ENCODE data around the gene ZMYM5.

DNA sequence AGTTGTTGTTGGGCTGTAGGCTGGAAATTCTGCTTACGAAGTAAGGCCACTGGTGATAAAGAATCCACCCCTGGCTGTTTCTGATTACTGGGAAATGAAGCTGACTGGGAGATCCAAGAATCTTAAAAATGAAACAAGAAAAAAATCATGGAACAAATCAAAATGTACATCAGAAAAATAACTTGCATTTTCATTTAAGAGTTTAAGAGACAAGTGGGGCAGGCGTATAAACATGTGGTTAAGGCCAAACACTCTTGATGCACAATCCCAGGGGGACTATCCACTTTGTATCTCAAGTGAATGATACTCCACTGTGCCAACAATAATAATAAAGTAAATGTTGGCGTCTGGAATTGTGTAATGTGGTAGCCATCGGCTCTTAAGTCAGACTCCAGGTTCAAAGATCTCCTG lies 24.6 kb downstream of the ZMYM5 start:
- no peak for TF ChIP-seq FOXM1 (IDR thresholded peaks at IDR 0.05; ENCODE audit: borderline replicate concordance)
- TF ChIP-seq SP1 (IDR thresholded peaks at IDR 0.05) = no peak
- TF ChIP-seq CTBP1 (IDR thresholded peaks at IDR 0.05; ENCODE audit: borderline replicate concordance) = no peak
- TF ChIP-seq HDGF (IDR thresholded peaks at IDR 0.05; ENCODE audit: borderline replicate concordance) = no peak
- TF ChIP-seq LEF1 (IDR thresholded peaks at IDR 0.05; ENCODE audit: borderline replicate concordance) = no peak
- no peak for TF ChIP-seq FOXK2 (IDR thresholded peaks at IDR 0.05)
- no peak for TF ChIP-seq SUZ12 (IDR thresholded peaks at IDR 0.05)
- TF ChIP-seq PKNOX1 (IDR thresholded peaks at IDR 0.05) = no peak
- no peak for TF ChIP-seq BHLHE40 (IDR thresholded peaks at IDR 0.05; ENCODE audit: borderline replicate concordance)
